ENCODE measurements around the gene IQSEC3. TPM values are rescaled to one million over a fixed set of nuclear protein-coding genes. Genes with fewer than 3 reads are reported as not detected.
"Not testable (repeated sequence)": the region's sequence is repeated elsewhere in the genome, so short reads cannot be mapped to it uniquely, and the experiment has no call there.

Gene IQSEC3
- total RNA-seq, 1 donor from 2014 or later = 4.3 TPM

GRCh38 chr12:214003-214741 is 147.6 kb downstream of the IQSEC3 start, which contains the start of gene SLC6A12:
TSS of gene SLC6A12 (minus strand) at chr12:214157. CDS start at chr12:209986, 4,171 bp downstream.
- DNase-seq (ENCODE audit: low spot score) = no peak

GRCh38 chr12:215116-215515 is 148.5 kb downstream of the IQSEC3 start:
- no peak for DNase-seq (ENCODE audit: low spot score)

GRCh38 chr12:217029-217428 is 150.5 kb downstream of the IQSEC3 start:
- not testable (repeated sequence) for DNase-seq (ENCODE audit: low spot score)

GRCh38 chr12:218221-218620 is 151.7 kb downstream of the IQSEC3 start:
- no peak for DNase-seq (ENCODE audit: low spot score)

GRCh38 chr12:218728-219590 is 152.4 kb downstream of the IQSEC3 start:
- no peak for DNase-seq (ENCODE audit: low spot score)

GRCh38 chr12:219891-220352 is 153.4 kb downstream of the IQSEC3 start:
- peak; percentile 82 for DNase-seq (ENCODE audit: low spot score)

GRCh38 chr12:220491-220890 is 153.9 kb downstream of the IQSEC3 start:
- DNase-seq (ENCODE audit: low spot score) = no peak

- no peak for DNase-seq (ENCODE audit: low spot score)
These were observed 154.5 kb downstream of the IQSEC3 start for GRCh38 chr12:220946-221550.

- DNase-seq (ENCODE audit: low spot score) = no peak
These were observed 155.2 kb downstream of the IQSEC3 start for GRCh38 chr12:221736-222135.

GRCh38 chr12:223841-224240 is 157.3 kb downstream of the IQSEC3 start:
- no peak for DNase-seq (ENCODE audit: low spot score)

GRCh38 chr12:224330-224729 is 157.8 kb downstream of the IQSEC3 start:
- peak; percentile 29 for DNase-seq (ENCODE audit: low spot score)

GRCh38 chr12:225012-225411 is 158.4 kb downstream of the IQSEC3 start:
- peak; percentile 28 for DNase-seq (ENCODE audit: low spot score)

GRCh38 chr12:226401-226800 is 159.8 kb downstream of the IQSEC3 start:
- DNase-seq (ENCODE audit: low spot score) = no peak

GRCh38 chr12:227286-227915 is 160.8 kb downstream of the IQSEC3 start:
- no peak for DNase-seq (ENCODE audit: low spot score)

Other genes starting within 250 kb of the IQSEC3 start
- 1.2 TPM for gene SLC6A12, start 147.4 kb downstream of the IQSEC3 start, total RNA-seq
- gene SLC6A13, start 196.1 kb downstream of the IQSEC3 start, total RNA-seq = not detected

All from ureter (tissue), 1 donor.